Posterior cingulate gyrus (tissue), 11 donors: ENCODE measurements around the gene ATP7B.

ENCODE experiments used
- DNase-seq, 10 donors: peaks; one replicate each; pipeline versions ENCODE4 v3.0.0 to v3.0.0-alpha.2; 2020 to 2021; ENCODE audit warnings: mixed read lengths in 3 of 10
- intact Hi-C: fragments of 100-400 bp; cut with DNase I; formaldehyde crosslinking; loops from one replicate; pipeline ENCODE4 v1.15.1; 2023

The ATP7B gene

DNA sequence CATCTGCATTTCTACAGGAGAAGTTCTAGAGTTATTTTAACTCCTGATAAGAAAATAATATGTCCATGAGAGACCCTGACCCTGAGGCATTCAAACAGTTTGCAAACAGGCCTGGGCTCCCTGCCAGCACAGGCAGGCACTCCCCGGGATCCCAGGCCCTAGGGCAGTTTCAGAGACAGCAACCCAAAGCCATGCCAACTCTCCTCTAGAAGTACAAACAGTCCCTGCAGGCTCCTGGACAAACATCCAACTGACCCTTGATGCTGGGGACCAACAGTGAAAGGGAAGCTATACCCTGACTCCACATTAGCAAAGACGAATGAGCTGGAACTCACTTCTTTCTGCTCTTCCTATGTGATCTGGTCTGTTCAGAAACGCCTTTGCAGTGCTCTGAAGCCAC lies 104.7 kb downstream of the ATP7B start:
- DNase-seq, result no peak
- intact Hi-C loops, result no loop called here

DNA sequence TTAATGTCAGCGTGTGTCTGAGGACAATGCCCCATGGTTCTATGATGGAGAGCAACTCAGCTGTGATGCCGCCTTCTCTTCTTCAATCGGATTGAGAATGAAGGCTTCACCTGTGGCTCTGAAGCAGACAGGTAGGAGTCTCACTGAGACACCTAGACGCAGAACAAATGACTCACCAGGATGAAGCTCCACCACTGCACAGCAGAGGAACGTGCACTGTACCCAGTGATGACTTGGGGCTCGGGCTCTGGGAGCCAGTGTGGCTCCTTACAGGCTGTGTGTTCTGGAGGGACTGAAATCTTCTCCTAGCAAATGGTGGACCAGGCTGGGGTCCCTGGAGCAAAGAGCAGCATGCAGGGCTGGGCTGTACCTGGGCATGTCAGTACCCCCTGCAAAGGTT lies 105.5 kb downstream of the ATP7B start:
- DNase-seq, result no peak
- intact Hi-C loops, result no loop called here

DNA sequence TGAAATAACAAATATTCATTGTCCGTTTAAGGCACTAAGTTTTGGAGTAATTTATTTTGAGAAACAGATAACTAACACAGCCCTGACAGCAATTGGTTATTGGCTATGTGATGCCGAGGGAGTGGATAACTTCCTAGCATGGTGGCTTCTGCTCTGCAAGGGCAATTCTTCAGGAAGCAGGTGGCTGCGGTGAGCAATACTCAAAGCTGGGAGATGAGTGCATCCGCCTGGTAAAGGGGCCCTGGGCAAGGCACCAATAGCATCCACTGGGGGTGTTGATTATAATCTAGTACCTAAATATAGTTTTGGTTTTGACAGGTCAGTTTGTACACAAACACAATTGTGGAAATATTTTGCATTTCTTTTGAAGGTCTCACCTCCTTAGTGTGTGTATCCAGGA lies 108.5 kb downstream of the ATP7B start:
- no peak for DNase-seq
- intact Hi-C loops, result no loop called here

DNA sequence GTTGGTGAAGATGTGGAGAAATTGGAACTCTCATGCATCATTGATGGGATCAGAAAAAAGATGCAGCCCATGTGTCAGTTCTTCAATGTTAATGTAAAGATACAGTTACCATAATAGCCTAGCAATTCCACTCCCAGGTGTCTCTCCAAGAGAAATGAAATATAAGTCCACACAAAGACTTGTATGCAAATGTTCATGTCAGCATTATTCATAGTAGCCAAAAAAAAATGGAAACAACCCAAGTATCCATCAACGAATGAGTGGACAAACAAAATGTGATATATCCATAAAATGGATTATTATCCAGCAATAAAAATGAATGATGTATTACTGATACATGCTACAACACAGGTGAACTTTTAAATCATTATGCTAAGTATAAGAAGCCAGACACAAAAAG lies 110.8 kb downstream of the ATP7B start:
- DNase-seq, result no peak
- intact Hi-C loops, result no loop called here

DNA sequence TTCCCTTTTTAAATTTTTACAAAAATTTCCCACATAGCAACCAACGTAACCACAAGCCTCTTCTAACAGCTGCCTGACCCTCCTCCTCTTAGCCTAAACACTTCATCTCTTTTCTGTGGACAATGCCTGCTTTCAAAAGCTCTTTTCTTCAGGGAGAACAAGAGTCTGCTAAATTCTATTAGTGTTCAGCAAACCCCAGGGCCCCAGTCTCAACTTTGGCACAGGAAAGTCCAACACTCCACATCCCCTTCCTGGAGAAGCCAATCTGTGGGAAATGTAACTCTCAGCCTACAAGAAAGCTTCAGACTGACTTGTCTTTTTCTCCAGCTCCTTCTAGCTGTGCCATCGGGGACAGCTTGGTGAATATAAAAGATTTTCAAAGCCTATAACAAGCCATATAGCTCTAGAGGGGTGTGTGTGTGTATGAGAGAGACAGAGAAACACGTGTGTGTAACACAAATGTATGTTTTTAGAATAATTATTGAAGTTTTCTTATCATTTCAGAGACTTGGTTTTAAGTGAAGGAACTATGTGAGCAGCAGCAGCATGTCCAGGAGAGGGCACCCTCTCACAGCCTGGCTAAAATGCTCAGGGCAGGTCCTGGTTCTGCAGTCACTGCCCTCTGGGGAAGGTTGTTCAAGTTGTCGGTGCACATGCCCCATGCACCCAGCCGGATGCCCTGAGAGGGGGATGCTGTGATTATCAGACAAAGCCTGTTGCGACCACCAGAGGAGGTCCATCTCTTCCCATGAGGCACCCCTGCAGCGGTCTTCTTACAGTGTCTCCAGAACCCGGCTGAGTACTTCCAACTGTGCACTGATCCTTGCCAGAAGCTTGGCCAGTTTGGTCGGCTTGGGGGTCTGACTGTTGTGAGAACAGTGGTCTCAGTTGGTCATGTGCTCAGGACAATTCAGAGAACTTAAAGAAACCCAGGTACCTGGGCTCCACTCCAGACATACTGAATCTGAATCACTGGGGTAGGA lies 115.1 kb downstream of the ATP7B start:
- DNase-seq, result peak in 8 of 10 donors; percentile 43 to 94 (median 57)
- intact Hi-C loops, result loop anchor here (2.0 kb wide), 1 partner anchor 233 kb away; the partner anchor contains the start of gene NEK5

DNA sequence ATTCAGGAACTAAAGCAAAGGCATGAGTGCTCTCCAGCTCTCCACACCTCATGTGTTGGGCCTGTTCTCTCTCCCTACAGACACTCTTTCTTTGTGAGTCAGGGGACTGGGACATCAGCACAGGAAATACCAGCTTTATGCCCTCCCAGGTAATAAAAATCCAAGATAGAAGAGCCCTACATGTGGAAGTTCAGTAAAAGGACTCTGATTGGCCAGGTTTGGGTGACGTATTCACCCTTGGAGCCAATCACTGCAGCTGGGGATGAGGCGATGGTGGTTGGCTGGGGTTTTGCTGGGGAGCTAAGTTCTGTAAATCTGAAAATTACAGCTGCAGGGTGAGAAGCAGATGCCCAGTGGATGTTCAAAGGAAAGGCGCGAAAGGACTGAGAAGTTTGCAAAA lies 117.0 kb downstream of the ATP7B start:
- intact Hi-C loops, result no loop called here
- no peak for DNase-seq

DNA sequence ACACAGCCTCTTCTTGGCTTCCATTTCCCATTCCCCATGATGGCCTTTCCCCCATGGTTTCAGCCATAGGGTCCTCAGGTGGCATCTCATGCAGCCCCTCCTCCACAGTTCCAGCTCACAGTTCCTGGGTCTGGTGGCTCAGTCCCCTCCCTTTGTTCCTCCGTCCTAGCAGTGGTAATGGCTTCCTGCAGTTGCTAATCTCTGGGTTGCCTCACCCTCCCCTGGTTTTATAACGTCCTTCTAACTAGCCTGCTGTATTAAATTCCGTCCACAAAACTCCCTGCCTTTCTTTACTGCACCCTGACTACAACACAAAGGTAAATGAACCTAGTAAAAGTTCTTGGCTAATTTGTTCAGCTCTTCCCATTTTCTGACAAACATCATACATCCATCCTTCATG lies 118.6 kb downstream of the ATP7B start:
- intact Hi-C loops, result no loop called here

DNA sequence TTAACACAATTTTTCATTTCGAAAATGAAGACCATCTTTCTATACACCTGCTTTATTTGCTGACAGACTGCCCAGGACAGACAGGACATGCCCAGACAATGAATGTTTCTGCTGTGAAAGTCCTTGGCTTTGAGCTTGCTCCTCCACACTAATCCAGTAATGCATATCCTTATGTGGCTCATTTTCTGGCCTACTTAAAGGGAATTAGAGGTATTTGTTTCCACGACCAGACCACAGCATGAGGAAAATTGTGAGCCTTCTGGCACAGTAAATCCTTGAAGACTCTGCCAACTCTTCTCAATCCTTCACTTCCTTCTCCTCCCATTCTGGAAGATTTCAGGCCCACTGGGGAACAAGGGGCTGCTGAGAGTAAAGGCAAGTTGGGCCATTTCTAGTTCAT lies 123.8 kb downstream of the ATP7B start:
- intact Hi-C loops, result no loop called here

More for the DNA sequence above, 118.6 kb downstream of the ATP7B start:
- no peak for DNase-seq

DNA sequence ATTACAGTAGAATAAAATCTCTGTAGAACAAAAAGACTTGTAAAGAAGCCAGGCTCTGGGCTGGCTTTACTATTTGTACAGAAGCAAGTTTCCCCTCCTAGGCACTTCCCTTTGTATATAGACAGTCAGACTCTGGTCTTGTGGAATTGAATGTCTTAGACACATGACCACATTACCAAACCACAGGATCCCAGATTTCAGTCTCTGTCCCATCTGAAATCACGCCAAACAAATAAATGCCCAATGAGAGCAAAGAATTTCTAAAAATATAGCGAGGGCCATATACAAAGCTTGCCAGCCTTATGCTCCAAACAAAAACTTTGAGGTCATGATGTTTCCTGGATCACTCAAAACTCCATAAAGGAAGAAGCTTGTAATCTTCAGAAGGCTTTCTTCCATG lies 125.6 kb downstream of the ATP7B start:
- intact Hi-C loops, result no loop called here
- no peak for DNase-seq

More for the DNA sequence above, 123.8 kb downstream of the ATP7B start:
- DNase-seq, result no peak

DNA sequence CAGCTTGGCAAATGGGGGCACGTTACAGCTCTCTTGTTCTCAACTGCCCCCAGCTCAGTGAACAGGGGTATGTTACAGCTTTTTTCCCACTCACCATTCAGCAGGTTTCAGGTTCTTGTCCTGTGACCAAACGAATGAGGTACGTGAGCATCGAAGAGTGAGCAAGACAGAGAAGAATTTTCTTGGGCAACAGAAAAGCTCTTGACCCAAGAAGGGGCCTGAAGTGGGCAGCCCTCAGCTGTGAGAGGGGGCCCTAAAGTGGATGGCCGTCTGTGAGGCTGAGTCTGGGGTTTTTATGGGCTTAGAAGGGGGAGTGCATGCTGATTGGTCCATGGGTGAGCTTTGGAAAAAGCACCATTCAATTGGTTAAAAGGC lies 128.0 kb downstream of the ATP7B start:
- DNase-seq, result no peak
- intact Hi-C loops, result no loop called here
